HEK293 (cell line): ENCODE data around the gene HOXA3.

Experiments
- CTCF ChIA-PET: fragments of 350-600 bp; formaldehyde crosslinking; extraction: SDS; loops from one replicate; lab custom pipeline; 2021; ENCODE audit warnings: antibody characterized with exemption; lab: Yijun Ruan, JAX
- POLR2A ChIA-PET: fragments of 300-600 bp; formaldehyde crosslinking; extraction: SDS; loops from one replicate; lab custom pipeline; 2020; ENCODE audit warnings: antibody characterized with exemption, inconsistent platforms; lab: Yijun Ruan, JAX
- H3K27ac ChIP-seq: fragments of 200-500 bp; sonication (Bioruptor generic); 2 replicates; pipeline ENCODE4 v1.5.1; 2014; ENCODE audit warnings: low read depth, low read length, control low read depth, inconsistent platforms; ENCODE audit errors: extremely low read depth
- H3K36me3 ChIP-seq, 2 experiments: fragments of 200-500 bp in 1 of 2; sonication (Bioruptor generic) in 1 of 2; 1 replicate in 1 of 2; 2 replicates in 1 of 2; pipeline ENCODE4 v1.5.1; 2014 to 2017; ENCODE audit warnings: inconsistent platforms in 2 of 2, low read length in 2 of 2; ENCODE audit not compliant: control insufficient read depth in 2 of 2, insufficient read depth in 1 of 2
- H3K4me1 ChIP-seq: fragments of 200-500 bp; sonication (Bioruptor generic); 2 replicates; pipeline ENCODE4 v1.5.1; 2014; ENCODE audit warnings: mild to moderate bottlenecking, low read length, inconsistent platforms; ENCODE audit not compliant: control insufficient read depth, insufficient read depth
- H3K4me3 ChIP-seq: 2 replicates; pipeline ENCODE4 v1.5.1; 2011; ENCODE audit warnings: low read depth, mild to moderate bottlenecking, control low read depth, low read length, moderate library complexity
- H3K9me3 ChIP-seq: fragments of 200-500 bp; sonication (Bioruptor generic); 2 replicates; pipeline ENCODE4 v1.5.1; 2014; ENCODE audit warnings: low read depth, low read length, inconsistent platforms; ENCODE audit not compliant: control insufficient read depth, insufficient read depth
- GLIS2 ChIP-seq: fragments of 450-650 bp; formaldehyde crosslinking; IDR thresholded peaks from 2 replicates; pipeline ENCODE4 v1.5.1; 2016; ENCODE audit warnings: missing biosample characterization, missing genetic modification characterization
- KLF10 ChIP-seq: fragments of 450-650 bp; IDR thresholded peaks from 2 replicates; pipeline ENCODE4 v1.5.1; 2018; ENCODE audit warnings: missing biosample characterization, mild to moderate bottlenecking, missing genetic modification characterization
- PRDM1 ChIP-seq: fragments of 450-650 bp; formaldehyde crosslinking; IDR thresholded peaks from 2 replicates; pipeline ENCODE4; 2016; ENCODE audit warnings: missing biosample characterization, missing genetic modification characterization
- PRDM6 ChIP-seq: fragments of 450-650 bp; formaldehyde crosslinking; IDR thresholded peaks from 2 replicates; pipeline ENCODE4 v1.5.1; 2017; ENCODE audit warnings: missing biosample characterization, missing genetic modification characterization
- ZBTB10 ChIP-seq: fragments of 450-650 bp; formaldehyde crosslinking; IDR thresholded peaks from 2 replicates; pipeline ENCODE4 v1.5.1; 2016; ENCODE audit warnings: missing biosample characterization, missing genetic modification characterization
- ZNF23 ChIP-seq: fragments of 450-650 bp; formaldehyde crosslinking; IDR thresholded peaks from 2 replicates; pipeline ENCODE4 v1.5.1; 2016; ENCODE audit warnings: missing biosample characterization, missing genetic modification characterization, borderline replicate concordance
- ZNF266 ChIP-seq: fragments of 450-650 bp; formaldehyde crosslinking; IDR thresholded peaks from 2 replicates; pipeline ENCODE4 v1.5.1; 2016; ENCODE audit warnings: missing biosample characterization, missing genetic modification characterization, low read depth
- ZNF280D ChIP-seq: fragments of 450-650 bp; formaldehyde crosslinking; IDR thresholded peaks from 2 replicates; pipeline ENCODE4 v1.5.1; 2016; ENCODE audit warnings: missing biosample characterization, missing genetic modification characterization
- ZNF362 ChIP-seq: fragments of 450-650 bp; formaldehyde crosslinking; IDR thresholded peaks from 2 replicates; pipeline ENCODE4 v1.5.1; 2016; ENCODE audit warnings: missing biosample characterization, missing genetic modification characterization
- ZNF366 ChIP-seq: fragments of 450-650 bp; formaldehyde crosslinking; conservative IDR thresholded peaks from 2 replicates; pipeline ENCODE4 v1.5.1; 2016; ENCODE audit warnings: missing biosample characterization, missing genetic modification characterization
- ZNF610 ChIP-seq: fragments of 450-650 bp; formaldehyde crosslinking; IDR thresholded peaks from 2 replicates; pipeline ENCODE4 v1.5.1; 2016; ENCODE audit warnings: missing biosample characterization, missing genetic modification characterization, borderline replicate concordance
- ZXDB ChIP-seq: fragments of 450-650 bp; formaldehyde crosslinking; IDR thresholded peaks from 2 replicates; pipeline ENCODE4 v1.5.1; 2016; ENCODE audit warnings: missing biosample characterization, missing genetic modification characterization

The HOXA3 gene

GRCh38 chr7:27171325-27171636 is 18.9 kb upstream of the HOXA3 start:
- peak overlapping the region; percentile 100 for H3K27ac ChIP-seq

GRCh38 chr7:27170426-27171324 is 18.3 kb upstream of the HOXA3 start:
- Histone ChIP-seq H3K27ac (peak overlapping the region; percentile 100), H3K36me3 (peaks cover 8 to 24% of the 10 kb centered on the region in 2 experiments), H3K4me3 (peak overlapping the region; percentile 76), H3K4me1 (peaks cover 14% of the 10 kb centered on the region), H3K9me3 (no peaks in the 10 kb centered on the region)
- ChIA-PET POLR2A (interaction anchor here (1.0 to 11.2 kb wide), 17 partner anchors 8 to 1315 kb away, joined by 3 to 237 read pairs (median 6); partner anchors contain the start of genes HOXA11, HOXA13 and HOXA7), CTCF (interaction anchor here (0.8 to 1.9 kb wide), 7 partner anchors 9 to 317 kb away, joined by 3 to 15 read pairs (median 4); no protein-coding TSS in a partner anchor)
- TF ChIP-seq KLF10 (tag by site-specific recombination) (peak; percentile 29; the same call in 1 of the 2 replicates), ZNF362 (tag by site-specific recombination) (peak; percentile 28; the same call in 1 of the 2 replicates), PRDM1 (peak; percentile 54), ZNF23 (tag by site-specific recombination) (no peak), ZNF610 (tag by site-specific recombination) (no peak), PRDM6 (peak; percentile 94)

More at GRCh38 chr7:27171325-27171636, 18.9 kb upstream of the HOXA3 start:
- Histone ChIP-seq H3K36me3 (peaks cover 8 to 24% of the 10 kb centered on the region in 2 experiments), H3K4me1 (peaks cover 17% of the 10 kb centered on the region), H3K9me3 (no peaks in the 10 kb centered on the region), H3K4me3 (peak overlapping the region; percentile 76)
- POLR2A ChIA-PET: interaction anchor here (0.6 to 11.2 kb wide), 8 partner anchors 8 to 1315 kb away, joined by 3 to 237 read pairs (median 10); partner anchors contain the start of genes HOXA11 and HOXA7
- CTCF ChIA-PET: interaction anchor here (0.6 to 1.6 kb wide), 4 partner anchors 8 to 488 kb away, joined by 3 to 15 read pairs (median 4); no protein-coding TSS in a partner anchor
- no peak for TF ChIP-seq ZNF266
- no peak for TF ChIP-seq ZBTB10
- no peak for TF ChIP-seq ZNF280D (tag by site-specific recombination)
- peak; percentile 40; the same call in 1 of the 2 replicates for TF ChIP-seq ZNF366 (tag by site-specific recombination)
- TF ChIP-seq ZXDB (tag by site-specific recombination): 0 out of 2 replicates have a peak, but pooled peaks have one; percentile 10
- 0 out of 2 replicates have a peak, but pooled peaks have one; percentile 15 for TF ChIP-seq GLIS2 (tag by site-specific recombination)
